ENCODE measurements around the gene ZNF536. TPM values are rescaled to one million over a fixed set of nuclear protein-coding genes. Genes with fewer than 3 reads are reported as not detected.

The ZNF536 gene
- total RNA-seq, 1 experiment from 2014 or later: not detected

- DNase-seq: no peak
- Histone ChIP-seq H2BK5ac (ENCODE audit: insufficient read length, low read length) (no peak overlapping the region), H3K27me3 (ENCODE audit: insufficient read depth, low read length) (no peaks in the 10 kb centered on the region; the same call in 1 of the 2 replicates), H4K8ac (replicated peaks; ENCODE audit: insufficient read length, low read depth, low read length) (no peak overlapping the region), H3K4ac (ENCODE audit: low read depth, low read length) (no peak overlapping the region), H3K4me2 (ENCODE audit: insufficient read depth, insufficient read length, low read length) (no peak overlapping the region), H2AFZ (ENCODE audit: low read length) (no peak overlapping the region), H2BK12ac (ENCODE audit: insufficient read length, low read depth, low read length) (no peak overlapping the region), H2BK15ac (ENCODE audit: low read depth, low read length) (no peak overlapping the region), H3K9me3 (ENCODE audit: control insufficient read depth, low read depth, low read length) (no peaks in the 10 kb centered on the region), H3K27ac (ENCODE audit: insufficient read length, low read depth, low read length) (no peak overlapping the region), H3K9ac (ENCODE audit: extremely low read depth, insufficient read length, low read length) (no peak overlapping the region), H4K5ac (ENCODE audit: insufficient read length, low read depth, low read length) (no peak overlapping the region), H2BK120ac (ENCODE audit: low read depth, low read length, poor library complexity, severe bottlenecking) (no peak overlapping the region), H3T11ph (ENCODE audit: low read length) (no peak overlapping the region), H3K79me1 (ENCODE audit: insufficient read depth, low read depth, low read length, poor library complexity, severe bottlenecking) (no peaks in the 10 kb centered on the region), H3K79me2 (ENCODE audit: insufficient read depth, low read length) (no peaks in the 10 kb centered on the region), H3K14ac (ENCODE audit: insufficient read depth, low read length) (no peak overlapping the region), H2AK5ac (ENCODE audit: insufficient read length, low read length) (no peak overlapping the region), H3K23me2 (ENCODE audit: insufficient read length, low read depth, low read length, poor library complexity, severe bottlenecking) (no peaks in the 10 kb centered on the region), H3K23ac (ENCODE audit: insufficient read length, low read depth, low read length) (no peak overlapping the region), H3K56ac (ENCODE audit: insufficient read length, low read depth, low read length) (no peak overlapping the region), H3K4me1 (ENCODE audit: insufficient read depth, low read length) (no peaks in the 10 kb centered on the region), H3K18ac (ENCODE audit: insufficient read length, low read depth, low read length) (no peak overlapping the region), H4K20me1 (ENCODE audit: control insufficient read depth, insufficient read depth, insufficient read length) (no peaks in the 10 kb centered on the region), H2BK20ac (ENCODE audit: low read depth, low read length, poor library complexity, severe bottlenecking) (no peak overlapping the region), H4K91ac (ENCODE audit: insufficient read length, low read depth, low read length) (no peak overlapping the region)
- no CpG with 5 or more reads among the region's 5 CpGs for WGBS (ENCODE audit: extremely low coverage, insufficient read length, low lambda C conversion rate)
- Mint-ChIP-seq H3K27me3 (ENCODE audit: low read depth) (peaks cover 16% of the 10 kb centered on the region), H3K4me1 (peaks cover 13% of the 10 kb centered on the region in 2 experiments), H3K36me3 (ENCODE audit: insufficient read depth in 1 of 3, low read depth in 3 of 3) (no peaks in the 10 kb centered on the region), H3K9me3 (no peaks in the 10 kb centered on the region; a peak in 1 of 5 replicates), H3K4me3 (no peak overlapping the region), H3K27ac (no peak overlapping the region; a peak in 1 of 7 replicates)
- TF ChIP-seq, protein P1, sequence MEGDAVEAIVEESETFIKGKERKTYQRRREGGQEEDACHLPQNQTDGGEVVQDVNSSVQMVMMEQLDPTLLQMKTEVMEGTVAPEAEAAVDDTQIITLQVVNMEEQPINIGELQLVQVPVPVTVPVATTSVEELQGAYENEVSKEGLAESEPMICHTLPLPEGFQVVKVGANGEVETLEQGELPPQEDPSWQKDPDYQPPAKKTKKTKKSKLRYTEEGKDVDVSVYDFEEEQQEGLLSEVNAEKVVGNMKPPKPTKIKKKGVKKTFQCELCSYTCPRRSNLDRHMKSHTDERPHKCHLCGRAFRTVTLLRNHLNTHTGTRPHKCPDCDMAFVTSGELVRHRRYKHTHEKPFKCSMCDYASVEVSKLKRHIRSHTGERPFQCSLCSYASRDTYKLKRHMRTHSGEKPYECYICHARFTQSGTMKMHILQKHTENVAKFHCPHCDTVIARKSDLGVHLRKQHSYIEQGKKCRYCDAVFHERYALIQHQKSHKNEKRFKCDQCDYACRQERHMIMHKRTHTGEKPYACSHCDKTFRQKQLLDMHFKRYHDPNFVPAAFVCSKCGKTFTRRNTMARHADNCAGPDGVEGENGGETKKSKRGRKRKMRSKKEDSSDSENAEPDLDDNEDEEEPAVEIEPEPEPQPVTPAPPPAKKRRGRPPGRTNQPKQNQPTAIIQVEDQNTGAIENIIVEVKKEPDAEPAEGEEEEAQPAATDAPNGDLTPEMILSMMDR (conservative IDR thresholded peaks at IDR 0.05): no peak
Observed at GRCh38 chr19:30385666-30386065, 13.5 kb downstream of the ZNF536 start.

All from H9 (cell line).